Activated T-cell treated with anti-CD3 and anti-CD28 coated beads for 1 hour (primary cell): ENCODE data around the gene PCDHA7.
"Not testable (repeated sequence)": the region's sequence is repeated elsewhere in the genome, so short reads cannot be mapped to it uniquely, and the experiment has no call there.

Experiments
- DNase-seq: peaks from one replicate; pipeline ENCODE4 v3.0.0-alpha.2; 2020; ENCODE audit warnings: low read depth

PCDHA7 gene

DNA sequence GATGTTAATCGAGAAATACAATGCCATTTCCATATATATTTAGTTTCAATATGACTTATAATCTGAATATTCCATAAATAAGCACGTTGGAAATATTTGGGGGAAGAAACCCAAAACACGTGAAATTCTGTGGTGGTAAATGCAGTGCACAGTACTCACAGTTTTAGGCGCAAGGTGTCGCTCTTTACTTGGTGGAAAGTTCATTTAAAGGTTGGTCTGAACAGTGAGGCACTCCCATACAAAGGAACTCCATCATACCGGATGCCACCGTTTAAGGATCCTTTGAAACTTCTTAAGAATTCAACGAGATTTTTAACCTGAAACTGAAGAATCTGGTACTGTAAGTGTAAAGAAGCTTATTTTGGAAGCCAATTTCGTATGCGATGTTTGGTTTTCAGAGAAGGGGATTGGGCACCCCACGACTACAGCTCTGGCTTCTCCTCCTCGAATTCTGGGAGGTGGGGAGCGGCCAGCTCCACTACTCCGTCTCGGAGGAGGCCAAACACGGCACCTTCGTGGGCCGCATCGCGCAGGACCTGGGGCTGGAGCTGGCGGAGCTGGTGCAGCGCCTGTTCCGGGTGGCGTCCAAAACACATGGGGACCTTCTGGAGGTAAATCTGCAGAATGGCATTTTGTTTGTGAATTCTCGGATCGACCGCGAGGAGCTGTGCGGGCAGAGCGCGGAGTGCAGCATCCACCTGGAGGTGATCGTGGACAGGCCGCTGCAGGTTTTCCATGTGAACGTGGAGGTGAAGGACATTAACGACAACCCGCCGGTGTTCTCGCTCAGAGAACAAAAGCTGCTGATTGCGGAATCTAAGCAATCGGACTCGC, 34.9 kb downstream of the PCDHA7 start, which contains the start of gene PCDHA11:
Gene PCDHA11 (plus strand): TSS at position 237 of the 834 bp plus-strand sequence. CDS start 147 bp downstream, at position 384.
- DNase-seq, result no peak

DNA sequence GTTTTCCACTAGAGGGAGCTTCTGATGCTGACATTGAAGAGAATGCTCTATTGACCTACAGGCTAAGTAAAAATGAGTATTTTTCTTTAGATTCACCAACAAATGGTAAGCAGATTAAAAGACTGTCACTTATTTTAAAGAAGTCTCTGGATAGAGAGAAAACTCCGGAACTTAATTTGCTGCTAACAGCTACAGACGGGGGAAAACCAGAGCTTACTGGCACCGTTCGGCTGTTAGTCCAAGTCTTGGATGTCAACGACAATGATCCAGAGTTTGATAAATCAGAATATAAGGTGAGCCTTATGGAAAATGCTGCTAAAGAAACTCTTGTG, 35.5 kb downstream of the PCDHA7 start:
- no peak for DNase-seq

DNA sequence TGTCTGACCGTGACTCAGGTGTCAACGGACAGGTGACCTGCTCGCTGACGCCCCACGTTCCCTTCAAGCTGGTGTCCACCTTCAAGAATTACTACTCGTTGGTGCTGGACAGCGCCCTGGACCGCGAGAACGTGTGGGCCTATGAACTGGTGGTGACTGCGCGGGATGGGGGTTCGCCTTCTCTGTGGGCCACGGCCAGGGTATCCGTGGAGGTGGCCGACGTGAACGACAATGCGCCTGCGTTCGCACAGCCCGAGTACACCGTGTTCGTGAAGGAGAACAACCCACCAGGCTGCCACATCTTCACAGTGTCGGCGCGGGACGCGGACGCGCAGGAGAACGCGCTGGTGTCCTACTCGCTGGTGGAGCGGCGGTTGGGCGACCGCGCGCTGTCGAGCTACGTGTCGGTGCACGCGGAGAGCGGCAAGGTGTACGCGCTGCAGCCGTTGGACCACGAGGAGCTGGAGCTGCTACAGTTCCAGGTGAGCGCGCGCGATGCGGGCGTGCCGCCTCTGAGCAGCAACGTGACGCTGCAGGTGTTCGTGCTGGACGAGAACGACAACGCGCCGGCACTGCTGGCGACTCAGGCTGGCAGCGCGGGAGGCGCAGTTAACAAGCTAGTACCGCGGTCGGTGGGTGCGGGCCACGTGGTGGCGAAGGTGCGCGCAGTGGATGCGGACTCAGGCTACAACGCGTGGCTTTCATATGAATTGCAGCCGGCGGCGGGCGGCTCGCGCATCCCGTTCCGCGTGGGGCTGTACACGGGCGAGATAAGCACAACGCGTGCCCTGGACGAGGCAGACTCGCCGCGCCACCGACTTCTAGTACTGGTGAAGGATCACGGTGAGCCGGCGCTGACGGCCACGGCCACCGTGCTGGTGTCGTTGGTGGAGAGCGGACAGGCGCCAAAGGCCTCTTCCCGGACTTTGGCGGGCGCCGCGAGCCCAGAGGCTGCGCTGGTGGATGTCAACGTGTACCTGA, 36.4 kb downstream of the PCDHA7 start:
- DNase-seq, result no peak

DNA sequence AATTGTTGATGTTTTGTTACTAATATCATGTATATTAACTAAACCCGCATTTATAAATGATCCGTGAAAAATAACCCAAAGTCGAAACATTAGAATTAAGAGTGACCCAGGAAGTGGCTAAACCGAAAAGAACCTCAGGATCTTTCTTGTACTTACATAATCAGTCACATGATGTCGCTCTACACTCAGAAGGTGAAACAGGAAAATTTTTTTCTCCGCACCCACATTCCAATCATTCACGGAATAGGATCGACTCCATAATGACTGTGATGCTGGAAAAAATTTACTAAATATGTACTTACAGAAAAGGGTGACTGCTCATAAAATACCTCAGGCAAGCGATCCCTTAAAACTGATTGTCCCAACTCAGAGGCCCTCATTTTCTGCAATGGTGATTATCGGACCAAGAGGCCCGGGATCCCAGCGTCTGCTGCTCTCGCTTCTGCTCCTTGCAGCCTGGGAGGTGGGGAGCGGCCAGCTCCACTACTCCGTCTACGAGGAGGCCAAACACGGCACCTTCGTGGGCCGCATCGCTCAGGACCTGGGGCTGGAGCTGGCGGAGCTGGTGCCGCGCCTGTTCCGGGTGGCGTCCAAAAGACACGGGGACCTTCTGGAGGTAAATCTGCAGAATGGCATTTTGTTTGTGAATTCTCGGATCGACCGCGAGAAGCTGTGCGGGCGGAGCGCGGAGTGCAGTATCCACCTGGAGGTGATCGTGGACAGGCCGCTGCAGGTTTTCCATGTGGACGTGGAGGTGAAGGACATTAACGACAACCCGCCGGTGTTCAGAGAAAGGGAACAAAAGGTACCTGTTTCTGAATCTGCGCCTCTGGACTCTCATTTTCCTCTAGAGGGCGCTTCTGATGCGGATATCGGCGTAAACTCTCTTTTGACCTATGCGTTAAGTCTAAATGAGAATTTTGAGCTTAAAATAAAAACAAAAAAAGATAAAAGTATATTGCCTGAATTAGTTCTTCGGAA, 41.3 kb downstream of the PCDHA7 start, which contains the start of gene PCDHA12:
Gene PCDHA12 (plus strand): TSS at position 224 of the 981 bp plus-strand sequence. CDS start 165 bp downstream, at position 389.
- no peak for DNase-seq

DNA sequence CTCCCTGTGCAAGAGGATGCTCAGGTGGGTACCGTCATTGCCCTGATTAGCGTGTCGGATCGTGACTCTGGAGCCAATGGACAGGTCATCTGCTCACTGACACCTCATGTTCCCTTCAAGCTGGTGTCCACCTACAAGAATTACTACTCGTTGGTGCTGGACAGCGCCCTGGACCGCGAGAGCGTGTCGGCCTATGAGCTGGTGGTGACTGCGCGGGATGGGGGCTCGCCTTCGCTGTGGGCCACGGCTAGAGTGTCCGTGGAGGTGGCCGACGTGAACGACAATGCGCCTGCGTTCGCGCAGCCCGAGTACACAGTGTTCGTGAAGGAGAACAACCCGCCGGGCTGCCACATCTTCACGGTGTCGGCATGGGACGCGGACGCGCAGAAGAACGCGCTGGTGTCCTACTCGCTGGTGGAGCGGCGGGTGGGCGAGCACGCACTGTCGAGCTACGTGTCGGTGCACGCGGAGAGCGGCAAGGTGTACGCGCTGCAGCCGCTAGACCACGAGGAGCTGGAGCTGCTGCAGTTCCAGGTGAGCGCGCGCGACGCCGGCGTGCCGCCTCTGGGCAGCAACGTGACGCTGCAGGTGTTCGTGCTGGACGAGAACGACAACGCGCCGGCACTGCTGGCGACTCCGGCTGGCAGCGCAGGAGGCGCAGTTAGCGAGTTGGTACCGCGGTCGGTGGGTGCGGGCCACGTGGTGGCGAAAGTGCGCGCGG, 42.6 kb downstream of the PCDHA7 start:
- not testable (repeated sequence) for DNase-seq

DNA sequence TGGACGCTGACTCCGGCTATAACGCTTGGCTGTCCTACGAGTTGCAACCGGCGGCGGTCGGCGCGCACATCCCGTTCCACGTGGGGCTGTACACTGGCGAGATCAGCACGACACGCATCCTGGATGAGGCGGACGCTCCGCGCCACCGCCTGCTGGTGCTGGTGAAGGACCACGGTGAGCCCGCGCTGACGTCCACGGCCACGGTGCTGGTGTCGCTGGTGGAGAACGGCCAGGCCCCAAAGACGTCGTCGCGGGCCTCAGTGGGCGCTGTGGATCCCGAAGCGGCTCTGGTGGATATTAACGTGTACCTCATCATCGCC, 43.2 kb downstream of the PCDHA7 start:
- DNase-seq, result no peak

DNA sequence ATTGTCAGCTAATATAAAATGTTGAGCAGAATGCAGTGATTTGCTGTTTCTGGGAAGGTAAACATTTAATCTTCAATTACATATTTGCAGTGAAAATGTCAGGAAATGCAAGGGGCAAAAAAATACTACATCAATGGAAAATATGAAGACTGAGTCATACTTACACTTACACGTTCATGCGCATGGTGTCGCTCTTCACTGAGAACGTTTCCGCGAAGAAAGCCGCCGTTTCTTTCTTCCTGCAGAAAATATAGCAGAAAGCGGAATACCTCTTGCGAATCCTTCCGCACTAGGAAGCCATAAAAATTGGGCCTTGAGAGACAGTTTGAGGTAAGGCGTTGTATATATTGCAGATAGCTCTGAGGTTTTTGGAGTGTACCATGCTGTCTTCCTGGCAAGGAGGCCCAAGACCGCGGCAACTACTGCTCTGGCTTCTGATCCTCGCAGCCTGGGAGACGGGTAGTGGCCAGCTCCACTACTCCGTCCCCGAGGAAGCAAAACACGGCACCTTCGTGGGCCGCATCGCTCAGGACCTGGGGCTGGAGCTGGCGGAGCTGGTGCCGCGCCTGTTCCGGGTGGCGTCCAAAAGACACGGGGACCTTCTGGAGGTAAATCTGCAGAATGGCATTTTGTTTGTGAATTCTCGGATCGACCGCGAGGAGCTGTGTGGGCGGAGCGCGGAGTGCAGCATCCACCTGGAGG, 48.0 kb downstream of the PCDHA7 start, which contains the start of gene PCDHA13:
Gene PCDHA13 (plus strand): TSS at position 236 of the 702 bp plus-strand sequence. CDS start 145 bp downstream, at position 381.
- DNase-seq, result no peak

DNA sequence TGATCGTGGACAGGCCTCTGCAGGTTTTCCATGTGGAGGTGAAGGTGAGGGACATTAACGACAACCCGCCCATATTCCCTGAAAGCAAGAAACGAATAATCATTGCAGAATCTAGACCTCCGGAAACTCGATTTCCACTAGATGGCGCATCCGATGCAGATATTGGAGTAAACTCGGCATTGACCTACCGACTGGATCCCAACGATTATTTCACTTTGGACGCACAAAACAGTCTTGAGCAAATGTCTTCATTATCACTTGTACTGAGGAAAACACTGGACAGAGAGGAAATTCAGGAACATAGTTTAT, 48.5 kb downstream of the PCDHA7 start:
- DNase-seq, result no peak

DNA sequence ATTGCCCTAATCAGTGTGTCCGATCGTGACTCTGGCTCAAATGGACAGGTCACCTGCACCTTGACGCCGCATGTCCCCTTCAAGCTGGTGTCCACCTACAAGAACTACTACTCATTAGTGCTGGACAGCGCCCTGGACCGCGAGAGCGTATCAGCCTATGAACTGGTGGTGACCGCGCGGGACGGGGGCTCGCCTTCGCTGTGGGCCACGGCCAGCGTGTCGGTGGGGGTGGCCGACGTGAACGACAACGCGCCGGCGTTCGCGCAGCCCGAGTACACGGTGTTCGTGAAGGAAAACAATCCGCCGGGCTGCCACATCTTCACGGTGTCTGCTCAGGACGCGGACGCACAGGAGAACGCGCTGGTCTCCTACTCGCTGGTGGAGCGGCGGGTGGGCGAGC, 49.3 kb downstream of the PCDHA7 start:
- DNase-seq, result no peak

DNA sequence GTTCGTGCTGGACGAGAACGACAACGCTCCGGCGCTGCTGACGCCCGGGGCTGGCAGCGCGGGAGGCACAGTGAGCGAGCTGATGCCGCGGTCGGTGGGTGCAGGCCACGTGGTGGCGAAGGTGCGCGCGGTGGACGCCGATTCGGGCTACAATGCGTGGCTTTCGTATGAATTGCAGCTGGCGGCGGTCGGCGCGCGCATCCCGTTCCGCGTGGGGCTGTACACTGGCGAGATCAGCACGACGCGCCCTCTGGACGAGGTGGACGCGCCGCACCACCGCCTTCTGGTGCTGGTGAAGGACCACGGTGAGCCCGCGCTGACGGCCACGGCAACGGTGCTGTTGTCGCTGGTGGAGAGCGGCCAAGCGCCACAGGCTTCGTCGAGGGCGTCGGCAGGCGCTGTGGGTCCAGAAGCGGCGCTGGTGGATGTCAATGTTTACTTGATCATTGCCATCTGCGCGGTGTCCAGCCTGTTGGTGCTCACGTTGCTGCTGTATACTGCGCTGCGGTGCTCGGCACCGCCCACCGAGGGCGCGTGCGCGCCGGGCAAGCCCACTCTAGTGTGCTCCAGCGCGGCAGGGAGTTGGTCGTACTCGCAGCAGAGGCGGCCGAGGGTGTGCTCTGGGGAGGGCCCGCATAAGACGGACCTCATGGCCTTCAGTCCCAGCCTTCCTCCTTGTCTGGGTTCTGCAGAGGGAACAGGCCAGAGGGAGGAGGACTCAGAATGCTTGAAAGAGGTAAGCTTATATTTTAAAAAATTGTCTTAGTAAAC, 50.0 kb downstream of the PCDHA7 start:
- DNase-seq, result no peak
